Activated CD8-positive, alpha-beta T cell treated with anti-CD3 and anti-CD28 coated beads for 36 hours (primary cell): Measurements from ENCODE around the gene DIS3L2. TPM values are rescaled to one million over a fixed set of nuclear protein-coding genes. Genes with fewer than 3 reads are reported as not detected.
"Not testable (repeated sequence)": the region's sequence is repeated elsewhere in the genome, so short reads cannot be mapped to it uniquely, and the experiment has no call there.

ENCODE experiments used
- ATAC-seq: fragments of 200-7000 bp; cut with Tn5 transposase; one replicate; pipeline ENCODE4 v1.10.0; 2021; ENCODE audit warnings: mild to moderate bottlenecking, moderate library complexity
- CTCF ChIA-PET: fragments of 350-600 bp; sonication (Branson Sonifier 250); formaldehyde crosslinking; loops from one replicate; lab custom pipeline; 2021; ENCODE audit warnings: antibody characterized with exemption; lab: Charles Lee
- POLR2A ChIA-PET: fragments of 350-600 bp; sonication (Branson Sonifier 250); formaldehyde crosslinking; loops from one replicate; lab custom pipeline; 2021; ENCODE audit warnings: antibody characterized with exemption; lab: Charles Lee
- DNase-seq: peaks from one replicate; pipeline ENCODE4 v3.0.0-alpha.2; 2020
- H3K27ac Mint-ChIP-seq: one replicate; pipeline ENCODE4 v1.8.0; 2021; ENCODE audit warnings: mild to moderate bottlenecking, mixed read lengths
- H3K27me3 Mint-ChIP-seq: one replicate; pipeline ENCODE4 v1.8.0; 2021; ENCODE audit warnings: mixed read lengths
- H3K36me3 Mint-ChIP-seq: one replicate; pipeline ENCODE4 v1.8.0; 2021; ENCODE audit warnings: low read depth, mixed read lengths
- H3K4me1 Mint-ChIP-seq: one replicate; pipeline ENCODE4 v1.8.0; 2021; ENCODE audit warnings: low read depth, mixed read lengths
- H3K4me3 Mint-ChIP-seq: one replicate; pipeline ENCODE4 v1.8.0; 2021; ENCODE audit warnings: mild to moderate bottlenecking, moderate library complexity, mixed read lengths
- H3K9me3 Mint-ChIP-seq: one replicate; pipeline ENCODE4 v1.8.0; 2021; ENCODE audit warnings: mixed read lengths
- intact Hi-C: fragments of 100-400 bp; cut with micrococcal nuclease; formaldehyde crosslinking; loops from one replicate; pipeline ENCODE4 v1.10.0; 2022
- total RNA-seq, 2 experiments: library from RNA; stranded (reverse); gene quantifications; one replicate each; pipeline ENCODE4 v1.2.3, GENCODE V29; 2021
- TF ChIP-seq, protein P1 (sequence below): fragments of 200-600 bp; IDR thresholded peaks from one replicate; pipeline ENCODE4 v1.8.0; 2022; ENCODE audit warnings: antibody characterized with exemption, mild to moderate bottlenecking

DIS3L2 gene
- total RNA-seq, 2 experiments from 2014 or later = 26.5 to 27.2 TPM

- ChIA-PET CTCF (interaction anchor here (0.7 to 8.2 kb wide), 8 partner anchors 8 to 404 kb away, joined by 3 to 77 read pairs (median 4); partner anchors contain the start of gene NPPC), POLR2A (no interaction called here)
- intact Hi-C loops = loop anchor here (5.0 to 10.0 kb wide), 2 partner anchors 194 to 401 kb away; partner anchors contain the start of gene NPPC
- no peaks in the 10 kb centered on the region for H3K27me3 Mint-ChIP-seq
- DNase-seq (no peak), ATAC-seq (no peak)
- H3K4me3 Mint-ChIP-seq = no peak overlapping the region
- H3K9me3 Mint-ChIP-seq = no peaks in the 10 kb centered on the region
- H3K4me1 Mint-ChIP-seq = peaks cover 17% of the 10 kb centered on the region
- H3K36me3 Mint-ChIP-seq = no peaks in the 10 kb centered on the region
- TF ChIP-seq, protein P1, sequence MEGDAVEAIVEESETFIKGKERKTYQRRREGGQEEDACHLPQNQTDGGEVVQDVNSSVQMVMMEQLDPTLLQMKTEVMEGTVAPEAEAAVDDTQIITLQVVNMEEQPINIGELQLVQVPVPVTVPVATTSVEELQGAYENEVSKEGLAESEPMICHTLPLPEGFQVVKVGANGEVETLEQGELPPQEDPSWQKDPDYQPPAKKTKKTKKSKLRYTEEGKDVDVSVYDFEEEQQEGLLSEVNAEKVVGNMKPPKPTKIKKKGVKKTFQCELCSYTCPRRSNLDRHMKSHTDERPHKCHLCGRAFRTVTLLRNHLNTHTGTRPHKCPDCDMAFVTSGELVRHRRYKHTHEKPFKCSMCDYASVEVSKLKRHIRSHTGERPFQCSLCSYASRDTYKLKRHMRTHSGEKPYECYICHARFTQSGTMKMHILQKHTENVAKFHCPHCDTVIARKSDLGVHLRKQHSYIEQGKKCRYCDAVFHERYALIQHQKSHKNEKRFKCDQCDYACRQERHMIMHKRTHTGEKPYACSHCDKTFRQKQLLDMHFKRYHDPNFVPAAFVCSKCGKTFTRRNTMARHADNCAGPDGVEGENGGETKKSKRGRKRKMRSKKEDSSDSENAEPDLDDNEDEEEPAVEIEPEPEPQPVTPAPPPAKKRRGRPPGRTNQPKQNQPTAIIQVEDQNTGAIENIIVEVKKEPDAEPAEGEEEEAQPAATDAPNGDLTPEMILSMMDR = no peak
- H3K27ac Mint-ChIP-seq = no peak overlapping the region
Measured at GRCh38 chr2:232328516-232329460, 367.3 kb downstream of the DIS3L2 start.

- Mint-ChIP-seq H3K36me3 (no peaks in the 10 kb centered on the region), H3K27me3 (no peaks in the 10 kb centered on the region), H3K9me3 (no peaks in the 10 kb centered on the region), H3K27ac (no peak overlapping the region), H3K4me3 (no peak overlapping the region), H3K4me1 (peaks cover 15% of the 10 kb centered on the region)
- intact Hi-C loops = loop anchor here (5.0 to 10.0 kb wide), 2 partner anchors 195 to 402 kb away; partner anchors contain the start of gene NPPC
- POLR2A ChIA-PET = no interaction called here
- TF ChIP-seq, protein P1 = no peak
- CTCF ChIA-PET = interaction anchor here (0.9 to 8.2 kb wide), 5 partner anchors 8 to 405 kb away, joined by 3 to 77 read pairs (median 6); partner anchors contain the start of gene NPPC
- DNase-seq (no peak), ATAC-seq (no peak)
Measured at GRCh38 chr2:232329716-232330067, 368.2 kb downstream of the DIS3L2 start.

DNA sequence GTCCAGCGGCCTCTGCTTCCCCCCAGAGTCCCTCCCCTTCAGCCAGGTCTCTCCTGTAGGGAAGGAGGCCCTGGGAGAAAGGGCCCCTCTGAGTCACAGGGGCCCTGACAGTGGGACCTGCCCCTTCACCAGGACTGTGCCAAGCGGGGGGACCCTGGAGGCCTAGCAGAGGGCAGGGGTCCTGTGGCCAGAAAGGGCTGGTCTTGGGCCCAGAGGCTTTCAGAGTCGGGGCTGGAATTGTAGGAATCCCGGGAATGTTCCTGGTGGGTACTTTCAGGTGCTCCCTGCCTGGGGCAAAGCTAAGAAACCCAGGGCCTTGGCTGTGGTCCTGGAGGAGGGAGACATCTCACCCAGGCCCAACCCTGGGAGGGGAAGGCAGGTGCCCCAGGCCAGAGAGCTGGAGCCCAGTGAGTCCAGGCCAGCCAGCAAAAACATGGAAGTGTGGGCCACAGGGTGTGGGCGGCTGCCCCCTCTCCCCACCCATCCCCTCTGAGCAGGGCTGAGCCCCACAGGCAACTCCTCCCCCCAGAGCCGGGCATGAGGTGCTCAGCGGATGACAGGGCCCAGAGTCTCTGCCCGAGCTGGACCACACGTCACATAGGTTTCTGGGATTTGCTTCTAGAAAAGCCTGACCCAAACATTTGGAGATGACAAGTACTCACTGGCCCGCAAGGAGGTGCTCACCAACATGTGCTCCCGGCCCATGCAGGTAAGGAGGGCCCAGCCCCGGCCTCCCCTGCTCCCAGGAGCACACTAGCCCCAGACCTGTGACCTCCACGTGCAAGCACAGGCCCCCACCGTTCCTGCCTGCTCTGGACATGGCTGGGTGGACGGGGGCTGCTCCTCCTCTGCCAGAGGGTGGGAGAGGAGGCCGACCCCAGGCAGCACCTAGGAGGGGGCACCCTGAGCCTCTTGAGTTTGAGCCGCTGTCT lies 368.8 kb downstream of the DIS3L2 start:
- intact Hi-C loops = no loop called here
- no peak for DNase-seq
- peaks cover 15% of the 10 kb centered on the region for H3K4me1 Mint-ChIP-seq
- TF ChIP-seq, protein P1 = no peak
- no peaks in the 10 kb centered on the region for H3K27me3 Mint-ChIP-seq
- no peaks in the 10 kb centered on the region for H3K9me3 Mint-ChIP-seq
- H3K27ac Mint-ChIP-seq = no peak overlapping the region
- ChIA-PET POLR2A (no interaction called here), CTCF (interaction anchor here (0.9 to 6.7 kb wide), 3 partner anchors 9 to 406 kb away, joined by 3 to 77 read pairs (median 6); partner anchors contain the start of gene NPPC)
- ATAC-seq = no peak
- no peak overlapping the region for H3K4me3 Mint-ChIP-seq
- H3K36me3 Mint-ChIP-seq = no peaks in the 10 kb centered on the region

DNA sequence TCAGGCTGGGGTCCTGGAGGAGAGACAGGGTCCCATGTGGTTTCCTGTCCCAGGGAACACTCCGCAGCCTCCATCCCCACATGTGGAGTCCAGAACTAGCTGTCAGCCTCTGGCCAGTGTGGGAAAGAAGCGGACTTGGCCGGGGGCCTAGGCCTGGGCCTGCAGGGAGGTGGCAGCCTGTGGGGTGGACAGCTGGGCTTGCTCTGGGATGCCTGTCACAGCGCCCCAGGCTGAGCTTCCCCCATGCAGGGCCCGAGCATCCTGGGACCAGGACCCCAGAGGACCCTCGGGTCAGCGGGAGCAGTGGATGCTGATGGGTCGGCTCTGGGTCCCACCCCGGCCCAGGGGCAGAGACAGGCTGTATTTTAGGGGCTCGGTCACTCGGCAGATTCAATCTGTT lies 369.5 kb downstream of the DIS3L2 start:
- DNase-seq, intact Hi-C loops, H3K27ac Mint-ChIP-seq, H3K36me3 Mint-ChIP-seq, H3K4me3 Mint-ChIP-seq, ATAC-seq, CTCF ChIA-PET, H3K27me3 Mint-ChIP-seq, H3K9me3 Mint-ChIP-seq, POLR2A ChIA-PET: not testable (repeated sequence)
- H3K4me1 Mint-ChIP-seq = peaks cover 15% of the 10 kb centered on the region

DNA sequence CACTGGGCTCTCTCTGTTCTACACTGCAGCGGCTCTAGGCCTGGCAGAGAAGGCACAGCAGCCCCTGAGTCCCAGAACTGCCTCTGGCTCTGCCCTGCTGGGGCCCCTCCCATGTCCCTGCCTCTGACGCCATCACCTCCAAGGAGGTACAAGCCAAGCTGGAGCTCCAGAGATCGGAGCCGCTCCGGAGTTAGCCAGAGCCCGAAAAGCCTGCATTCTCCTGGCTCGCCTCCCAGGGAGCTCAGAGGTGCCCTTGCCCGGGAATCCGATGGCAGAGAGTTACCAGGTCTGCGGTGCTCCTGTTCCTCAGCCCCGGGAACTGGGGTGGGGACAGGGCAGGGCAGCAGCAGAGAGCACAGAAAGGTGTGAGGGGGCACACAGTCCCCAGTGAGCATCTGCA lies 370.1 kb downstream of the DIS3L2 start:
- DNase-seq, H3K36me3 Mint-ChIP-seq, H3K4me3 Mint-ChIP-seq, ATAC-seq, H3K27ac Mint-ChIP-seq, POLR2A ChIA-PET, H3K9me3 Mint-ChIP-seq, intact Hi-C loops, CTCF ChIA-PET, H3K27me3 Mint-ChIP-seq: not testable (repeated sequence)
- H3K4me1 Mint-ChIP-seq = peaks cover 12% of the 10 kb centered on the region

- H3K9me3 Mint-ChIP-seq, H3K27me3 Mint-ChIP-seq, intact Hi-C loops, H3K27ac Mint-ChIP-seq, ATAC-seq, H3K4me1 Mint-ChIP-seq, H3K36me3 Mint-ChIP-seq, POLR2A ChIA-PET, H3K4me3 Mint-ChIP-seq, DNase-seq: not testable (repeated sequence)
- CTCF ChIA-PET = interaction anchor here (2.2 kb wide), 1 partner anchor 107 kb away, joined by 9 read pairs; no protein-coding TSS in a partner anchor
Measured at GRCh38 chr2:232332244-232332939, 370.9 kb downstream of the DIS3L2 start.
